Body of pancreas (tissue), 4 donors: ENCODE results near the gene SLC24A5. TPM values are rescaled to one million over a fixed set of nuclear protein-coding genes. Genes with fewer than 3 reads are reported as not detected.

Source experiments
- ATAC-seq: fragments of 150-250 bp; one replicate; pipeline ENCODE4 v1.9.1; 2016
- DNase-seq, 4 donors: peaks; one replicate each; pipeline ENCODE4 v3.0.0-alpha.2; 2019
- H3K27ac ChIP-seq, 4 donors: fragments of 200-600 bp; sonication (generic); 1 replicate in 3 of 4; 2 replicates in 1 of 4; pipeline versions ENCODE4 v1.5.1 to v1.6.1; 2016 to 2019; ENCODE audit warnings: mild to moderate bottlenecking in 1 of 4, mixed read lengths in 1 of 4, moderate library complexity in 1 of 4
- H3K27me3 ChIP-seq, 2 donors: fragments of 200-600 bp; sonication (generic); one replicate each; pipeline ENCODE4 v1.6.0; 2016; ENCODE audit warnings: mild to moderate bottlenecking in 1 of 2
- H3K36me3 ChIP-seq, 2 donors: fragments of 200-600 bp; sonication (generic); replicated peaks in 1 of 2; 2 replicates each; pipeline ENCODE4 v1.5.1; 2016; ENCODE audit warnings: low read depth in 2 of 2; ENCODE audit not compliant: insufficient read depth in 1 of 2
- H3K4me1 ChIP-seq: fragments of 200-600 bp; sonication (generic); one replicate; pipeline ENCODE4 v1.6.0; 2016
- H3K4me3 ChIP-seq, 2 donors: fragments of 200-600 bp; sonication (generic); 1 replicate in 1 of 2; 2 replicates in 1 of 2; pipeline ENCODE4 v1.5.1; 2016 to 2019
- H3K9me3 ChIP-seq, 3 donors: fragments of 200-600 bp; sonication (generic); 1 replicate in 2 of 3; 2 replicates in 1 of 3; pipeline ENCODE4 v1.5.1; 2016
- POLR2A ChIP-seq, 3 donors: fragments of 450-650 bp; IDR thresholded peaks; one replicate each; pipeline ENCODE4 v1.6.1; 2016; ENCODE audit warnings: antibody characterized with exemption in 3 of 3, mild to moderate bottlenecking in 2 of 3
- WGBS, 2 donors: methylation state at CpG; one replicate each; pipeline ENCODE4 v1.1.5; 2017; 5-methylcytosine and 5-hydroxymethylcytosine counted together
- intact Hi-C: fragments of 100-400 bp; cut with DNase I; formaldehyde crosslinking; loops from one replicate; pipeline ENCODE4 v1.15.1; 2023
- total RNA-seq, 2 donors: library from RNA; depleted of rRNA; stranded (reverse); fragments of >200 nt; gene quantifications; one replicate each; pipeline ENCODE4 v1.1.0, GENCODE V29; 2016
- TF ChIP-seq, protein P1 (sequence below), 7 experiments: fragments of 450-650 bp in 4 of 7; fragments of 200-600 bp in 3 of 7; sonication (generic) in 3 of 7; IDR thresholded peaks; one replicate each; pipeline ENCODE4 v1.5.1; 2016 to 2019; ENCODE audit warnings: antibody characterized with exemption in 7 of 7

The SLC24A5 gene
- total RNA-seq, 2 donors from 2014 or later: not detected

DNA sequence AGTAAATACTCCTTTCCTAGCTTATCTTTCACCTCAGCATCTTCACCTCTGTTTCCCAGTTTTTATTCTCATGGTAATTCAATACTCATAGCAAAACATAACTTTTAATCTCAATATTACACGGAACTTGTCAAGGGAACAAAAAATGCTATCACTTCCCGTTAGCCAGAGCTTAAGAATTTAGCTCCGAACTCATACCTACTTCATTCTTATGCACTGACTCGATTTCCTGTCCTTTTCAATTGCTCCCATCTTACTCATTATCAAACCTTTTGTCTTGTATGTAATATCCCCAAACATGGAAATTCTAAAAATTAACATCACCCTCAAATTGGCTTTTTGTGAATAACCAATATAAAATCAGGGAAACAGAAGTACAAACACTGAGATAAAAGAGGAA, 29.1 kb downstream of the SLC24A5 start:
- no peaks in the 10 kb centered on the region for H3K9me3 ChIP-seq
- H3K27me3 ChIP-seq: no peaks in the 10 kb centered on the region
- H3K4me1 ChIP-seq: no peaks in the 10 kb centered on the region
- intact Hi-C loops: no loop called here
- WGBS, 2 donors: 89 to 91% methylated on average over 4 of the region's 4 CpGs
- H3K4me3 ChIP-seq: no peak overlapping the region
- DNase-seq: no peak
- peaks cover 0 to 2% of the 10 kb centered on the region in 2 donors for H3K36me3 ChIP-seq
- ATAC-seq: no peak
- H3K27ac ChIP-seq: no peak overlapping the region
- TF ChIP-seq POLR2A (IDR thresholded peaks at IDR 0.05): no peak
- TF ChIP-seq, protein P1, sequence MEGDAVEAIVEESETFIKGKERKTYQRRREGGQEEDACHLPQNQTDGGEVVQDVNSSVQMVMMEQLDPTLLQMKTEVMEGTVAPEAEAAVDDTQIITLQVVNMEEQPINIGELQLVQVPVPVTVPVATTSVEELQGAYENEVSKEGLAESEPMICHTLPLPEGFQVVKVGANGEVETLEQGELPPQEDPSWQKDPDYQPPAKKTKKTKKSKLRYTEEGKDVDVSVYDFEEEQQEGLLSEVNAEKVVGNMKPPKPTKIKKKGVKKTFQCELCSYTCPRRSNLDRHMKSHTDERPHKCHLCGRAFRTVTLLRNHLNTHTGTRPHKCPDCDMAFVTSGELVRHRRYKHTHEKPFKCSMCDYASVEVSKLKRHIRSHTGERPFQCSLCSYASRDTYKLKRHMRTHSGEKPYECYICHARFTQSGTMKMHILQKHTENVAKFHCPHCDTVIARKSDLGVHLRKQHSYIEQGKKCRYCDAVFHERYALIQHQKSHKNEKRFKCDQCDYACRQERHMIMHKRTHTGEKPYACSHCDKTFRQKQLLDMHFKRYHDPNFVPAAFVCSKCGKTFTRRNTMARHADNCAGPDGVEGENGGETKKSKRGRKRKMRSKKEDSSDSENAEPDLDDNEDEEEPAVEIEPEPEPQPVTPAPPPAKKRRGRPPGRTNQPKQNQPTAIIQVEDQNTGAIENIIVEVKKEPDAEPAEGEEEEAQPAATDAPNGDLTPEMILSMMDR (IDR thresholded peaks at IDR 0.05): no peak

DNA sequence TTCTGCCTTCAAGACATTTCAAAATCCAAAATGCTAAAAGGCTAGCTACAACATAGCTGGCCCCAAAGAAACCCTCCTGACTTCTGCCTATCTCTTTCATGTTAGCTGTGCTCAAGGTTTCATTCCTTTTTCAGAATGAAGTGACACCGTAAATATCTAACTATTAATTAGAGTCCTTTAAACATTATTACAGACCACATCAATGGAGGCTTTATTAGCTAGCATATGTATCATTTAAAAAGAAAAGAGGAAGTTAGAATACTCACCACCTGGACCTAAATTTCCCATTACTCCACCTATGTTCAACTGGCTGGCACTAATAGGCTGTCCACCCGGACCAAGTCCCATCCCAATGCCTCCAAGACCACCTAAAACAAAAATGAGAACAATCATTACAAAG, 32.7 kb downstream of the SLC24A5 start:
- no peak overlapping the region for H3K4me3 ChIP-seq
- intact Hi-C loops: no loop called here
- no peak overlapping the region for H3K27ac ChIP-seq
- TF ChIP-seq POLR2A (IDR thresholded peaks at IDR 0.05): no peak
- TF ChIP-seq, protein P1 (IDR thresholded peaks at IDR 0.05): no peak
- ATAC-seq (no peak), DNase-seq (no peak)
- H3K27me3 ChIP-seq: no peaks in the 10 kb centered on the region
- H3K4me1 ChIP-seq: no peaks in the 10 kb centered on the region
- 94 to 98% methylated on average over 2 of the region's 2 CpGs for WGBS, 2 donors
- peaks cover 0 to 2% of the 10 kb centered on the region in 2 donors for H3K36me3 ChIP-seq
- no peaks in the 10 kb centered on the region for H3K9me3 ChIP-seq

DNA sequence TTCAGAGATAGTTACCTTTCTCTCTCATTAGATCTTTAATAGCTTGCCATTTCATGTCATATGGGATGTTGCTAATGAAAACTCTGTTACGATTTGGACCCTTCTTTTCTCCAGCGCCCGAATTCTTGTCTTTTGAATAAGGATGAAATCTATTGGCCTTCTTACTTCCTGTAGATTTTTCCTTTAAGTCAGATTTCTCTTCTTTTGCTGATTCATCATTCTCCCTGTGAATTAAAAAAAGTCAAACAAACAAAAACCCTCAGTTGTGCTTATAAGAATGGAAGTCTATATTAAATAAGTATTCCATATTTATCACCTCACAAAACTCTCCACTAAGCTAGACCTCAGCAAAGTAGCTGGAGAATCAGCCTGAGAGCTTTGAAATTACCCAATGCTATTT, 47.8 kb downstream of the SLC24A5 start:
- Histone ChIP-seq H3K27ac (no peak overlapping the region), H3K4me3 (no peak overlapping the region), H3K9me3 (no peaks in the 10 kb centered on the region), H3K4me1 (no peaks in the 10 kb centered on the region), H3K27me3 (no peaks in the 10 kb centered on the region), H3K36me3 (no peaks in the 10 kb centered on the region)
- ATAC-seq: no peak
- intact Hi-C loops: no loop called here
- TF ChIP-seq POLR2A (IDR thresholded peaks at IDR 0.05): no peak
- TF ChIP-seq, protein P1 (IDR thresholded peaks at IDR 0.05): no peak
- 60 to 64% methylated on average over 3 of the region's 3 CpGs for WGBS, 2 donors
- no peak for DNase-seq

DNA sequence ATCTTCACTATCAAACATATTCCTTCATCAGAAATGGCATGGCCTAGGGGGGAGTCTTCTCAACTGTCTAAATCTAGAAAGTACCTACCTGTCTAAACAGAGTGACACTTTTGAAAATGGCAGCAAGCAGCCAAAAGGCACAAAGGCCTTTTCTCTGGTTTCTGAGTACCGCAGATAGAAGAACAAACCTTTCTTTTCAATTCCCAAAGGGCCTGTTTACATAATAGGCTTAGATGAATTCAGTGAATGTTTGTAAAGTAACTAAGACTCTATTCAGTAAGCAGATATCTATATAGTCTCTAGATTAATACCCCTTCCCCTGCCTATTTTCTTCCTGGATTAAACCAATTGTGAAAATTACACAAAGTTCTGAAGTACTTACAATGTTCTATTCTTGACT, 50.2 kb downstream of the SLC24A5 start:
- no peak overlapping the region for H3K4me3 ChIP-seq
- WGBS, 2 donors: 78 to 86% methylated on average over 1 of the region's 1 CpG
- ATAC-seq: no peak

DNA sequence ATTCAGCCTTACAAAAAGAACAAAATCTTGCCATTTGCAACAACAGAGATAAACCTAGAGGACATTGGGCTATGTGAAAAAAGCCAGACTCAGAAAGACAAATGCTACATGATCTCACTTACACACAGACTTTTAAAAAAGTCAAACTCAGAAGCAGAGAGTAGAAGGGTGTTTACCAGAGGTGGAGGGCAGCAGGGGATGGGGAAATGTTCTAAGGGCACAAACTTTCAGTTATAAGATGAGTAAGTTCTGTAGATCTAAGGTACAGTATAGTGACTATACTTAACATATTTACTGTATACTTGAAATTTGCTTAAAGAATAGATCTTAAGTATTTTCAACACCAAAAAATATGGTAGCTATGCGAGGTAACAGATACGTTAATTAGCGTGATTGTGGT, 54.3 kb downstream of the SLC24A5 start:
- Histone ChIP-seq H3K27ac (no peak overlapping the region), H3K36me3 (no peaks in the 10 kb centered on the region), H3K4me3 (no peak overlapping the region), H3K27me3 (no peaks in the 10 kb centered on the region), H3K9me3 (no peaks in the 10 kb centered on the region), H3K4me1 (peaks cover 9% of the 10 kb centered on the region)
- TF ChIP-seq POLR2A (IDR thresholded peaks at IDR 0.05): no peak
- TF ChIP-seq, protein P1 (IDR thresholded peaks at IDR 0.05): no peak
- WGBS, 2 donors: 89 to 92% methylated on average over 3 of the region's 3 CpGs
- intact Hi-C loops: no loop called here
- no peak for DNase-seq
- ATAC-seq: no peak

More for the DNA sequence above, 50.2 kb downstream of the SLC24A5 start:
- Histone ChIP-seq H3K4me1 (no peaks in the 10 kb centered on the region), H3K27ac (no peak overlapping the region), H3K27me3 (no peaks in the 10 kb centered on the region), H3K9me3 (no peaks in the 10 kb centered on the region), H3K36me3 (no peaks in the 10 kb centered on the region)
- DNase-seq: no peak
- intact Hi-C loops: no loop called here
- TF ChIP-seq, protein P1 (IDR thresholded peaks at IDR 0.05): no peak
- no peak for TF ChIP-seq POLR2A (IDR thresholded peaks at IDR 0.05)
